Measurements from ENCODE around the gene GSN. TPM values are rescaled to one million over a fixed set of nuclear protein-coding genes. Genes with fewer than 3 reads are reported as not detected.

The GSN gene
- total RNA-seq, 4 donors from 2014 or later = 364 to 571 (median 480) TPM

GRCh38 chr9:121303456-121304451 is 35.8 kb downstream of the GSN start:
- Histone ChIP-seq H3K36me3 (peaks cover 0 to 69% (median 0%) of the 10 kb centered on the region in 3 donors), H3K4me1 (peaks cover 5 to 55% (median 6%) of the 10 kb centered on the region in 4 donors), H3K4me3 (peak overlapping the region in 1 of 4 donors; percentile 20), H3K27me3 (no peaks in the 10 kb centered on the region), H3K9me3 (no peaks in the 10 kb centered on the region), H3K27ac (peak overlapping the region in 3 of 4 donors; percentile 2 to 73 (median 63))
- DNase-seq = peak in 2 of 3 donors; percentile 75 to 83
- TF ChIP-seq POLR2A (IDR thresholded peaks at IDR 0.05) = peak; percentile 29 to 49
- TF ChIP-seq CTCF (IDR thresholded peaks at IDR 0.05) = peak in 2 of 6 experiments; percentile 4 to 32

- Histone ChIP-seq H3K27ac (peak overlapping the region in 2 of 4 donors; percentile 63 to 73), H3K9me3 (no peaks in the 10 kb centered on the region), H3K4me1 (peaks cover 0 to 48% (median 1%) of the 10 kb centered on the region in 4 donors), H3K36me3 (peaks cover 0 to 71% (median 0%) of the 10 kb centered on the region in 3 donors), H3K27me3 (no peaks in the 10 kb centered on the region), H3K4me3 (peak overlapping the region in 1 of 4 donors; percentile 20)
- DNase-seq = no peak
- TF ChIP-seq CTCF (IDR thresholded peaks at IDR 0.05) = no peak
- no peak for TF ChIP-seq POLR2A (IDR thresholded peaks at IDR 0.05)
Observed at GRCh38 chr9:121304707-121305106, 36.7 kb downstream of the GSN start.

GRCh38 chr9:121305269-121305994 is 37.5 kb downstream of the GSN start:
- Histone ChIP-seq H3K4me1 (peaks cover 0 to 47% (median 1%) of the 10 kb centered on the region in 4 donors), H3K9me3 (no peaks in the 10 kb centered on the region), H3K27me3 (no peaks in the 10 kb centered on the region), H3K27ac (peak overlapping the region in 2 of 4 donors; percentile 37 to 73), H3K4me3 (no peak overlapping the region), H3K36me3 (peaks cover 0 to 75% (median 0%) of the 10 kb centered on the region in 3 donors)
- DNase-seq = peak in 1 of 3 donors; percentile 72
- TF ChIP-seq POLR2A (IDR thresholded peaks at IDR 0.05) (no peak), CTCF (IDR thresholded peaks at IDR 0.05) (no peak)

- TF ChIP-seq CTCF (IDR thresholded peaks at IDR 0.05) = no peak
- no peak for TF ChIP-seq POLR2A (IDR thresholded peaks at IDR 0.05)
- Histone ChIP-seq H3K4me3 (no peak overlapping the region), H3K36me3 (peaks cover 0 to 86% (median 0%) of the 10 kb centered on the region in 3 donors), H3K27ac (no peak overlapping the region), H3K9me3 (no peaks in the 10 kb centered on the region), H3K4me1 (peaks cover 0 to 26% (median 1%) of the 10 kb centered on the region in 4 donors), H3K27me3 (no peaks in the 10 kb centered on the region)
- DNase-seq = no peak
Observed at GRCh38 chr9:121307976-121308375, 40.0 kb downstream of the GSN start.

GRCh38 chr9:121308765-121309164 is 40.8 kb downstream of the GSN start:
- Histone ChIP-seq H3K27me3 (no peaks in the 10 kb centered on the region), H3K27ac (no peak overlapping the region), H3K36me3 (peaks cover 0 to 86% (median 0%) of the 10 kb centered on the region in 3 donors), H3K4me3 (no peak overlapping the region), H3K9me3 (no peaks in the 10 kb centered on the region), H3K4me1 (peaks cover 0 to 18% (median 0%) of the 10 kb centered on the region in 4 donors)
- DNase-seq = no peak
- TF ChIP-seq POLR2A (IDR thresholded peaks at IDR 0.05) (no peak), CTCF (IDR thresholded peaks at IDR 0.05) (no peak)

All from Peyer's patch (tissue), 4 donors.